ENCODE measurements around the gene SVOPL. TPM values are rescaled to one million over a fixed set of nuclear protein-coding genes. Genes with fewer than 3 reads are reported as not detected.

Gene SVOPL
- total RNA-seq, 1 experiment from 2014 or later = 1.1 TPM

GRCh38 chr7:138545123-138545522 lies 156.0 kb downstream of the SVOPL start:
- Histone ChIP-seq H2BK12ac (ENCODE audit: insufficient read length, low read depth, low read length) (no peak overlapping the region), H3K9me3 (ENCODE audit: control insufficient read depth, low read depth, low read length) (no peaks in the 10 kb centered on the region), H4K8ac (replicated peaks; ENCODE audit: insufficient read length, low read depth, low read length) (no peak overlapping the region), H2BK5ac (ENCODE audit: insufficient read length, low read length) (no peak overlapping the region), H3K27me3 (ENCODE audit: insufficient read depth, low read length) (no peaks in the 10 kb centered on the region), H3K14ac (ENCODE audit: insufficient read depth, low read length) (no peak overlapping the region), H3K4ac (ENCODE audit: low read depth, low read length) (no peak overlapping the region), H3K23ac (ENCODE audit: insufficient read length, low read depth, low read length) (no peak overlapping the region), H2BK20ac (ENCODE audit: low read depth, low read length, poor library complexity, severe bottlenecking) (no peak overlapping the region), H3K4me2 (ENCODE audit: insufficient read depth, insufficient read length, low read length) (no peak overlapping the region), H3K56ac (ENCODE audit: insufficient read length, low read depth, low read length) (no peak overlapping the region), H4K5ac (ENCODE audit: insufficient read length, low read depth, low read length) (no peak overlapping the region), H3K18ac (ENCODE audit: insufficient read length, low read depth, low read length) (no peak overlapping the region), H3K79me2 (ENCODE audit: insufficient read depth, low read length) (peaks cover 3% of the 10 kb centered on the region; the same call in 1 of the 2 replicates), H2AFZ (ENCODE audit: low read length) (no peak overlapping the region), H4K91ac (ENCODE audit: insufficient read length, low read depth, low read length) (no peak overlapping the region), H3K23me2 (ENCODE audit: insufficient read length, low read depth, low read length, poor library complexity, severe bottlenecking) (no peaks in the 10 kb centered on the region), H4K20me1 (ENCODE audit: control insufficient read depth, insufficient read depth, insufficient read length) (no peaks in the 10 kb centered on the region), H3K79me1 (ENCODE audit: insufficient read depth, low read depth, low read length, poor library complexity, severe bottlenecking) (peaks cover 10% of the 10 kb centered on the region), H3K9ac (ENCODE audit: extremely low read depth, insufficient read length, low read length) (no peak overlapping the region), H2AK5ac (ENCODE audit: insufficient read length, low read length) (no peak overlapping the region), H3K4me1 (ENCODE audit: insufficient read depth, low read length) (no peaks in the 10 kb centered on the region), H2BK120ac (ENCODE audit: low read depth, low read length, poor library complexity, severe bottlenecking) (no peak overlapping the region), H3T11ph (ENCODE audit: low read length) (no peak overlapping the region), H3K27ac (ENCODE audit: insufficient read length, low read depth, low read length) (no peak overlapping the region), H2BK15ac (ENCODE audit: low read depth, low read length) (no peak overlapping the region)
- Mint-ChIP-seq H3K27ac (peak overlapping the region in 1 of 3 experiments; percentile 82; a peak in 2 of 7 replicates), H3K36me3 (ENCODE audit: insufficient read depth in 1 of 3, low read depth in 3 of 3) (peaks cover 70 to 89% (median 85%) of the 10 kb centered on the region in 3 experiments), H3K9me3 (no peaks in the 10 kb centered on the region; a peak in 1 of 5 replicates), H3K27me3 (ENCODE audit: low read depth) (no peaks in the 10 kb centered on the region; the same call in 1 of the 2 replicates), H3K4me1 (peaks cover 2 to 4% of the 10 kb centered on the region in 2 experiments; a peak in 2 of 4 replicates), H3K4me3 (no peak overlapping the region)
- WGBS (ENCODE audit: extremely low coverage, insufficient read length, low lambda C conversion rate) = 100% methylated on average over 2 of the region's 6 CpGs
- no peak for DNase-seq
- no peak for TF ChIP-seq CTCF (conservative IDR thresholded peaks at IDR 0.05)

Other genes starting within 250 kb of the SVOPL start
- gene TRIM24, start 241.1 kb downstream of the SVOPL start, total RNA-seq (2021) = 255 and 260 TPM in 2 replicates
- 0.22 TPM in 1 of 2 replicates, not detected in the other for gene TMEM213, start 96.6 kb upstream of the SVOPL start, total RNA-seq (2021)
- gene ATP6V0A4, start 96.8 kb upstream of the SVOPL start, total RNA-seq (2021) = 0.79 and 0.90 TPM in 2 replicates